Activated CD4-positive, CD25-positive, alpha-beta regulatory T cell (primary cell): ENCODE measurements around the gene KSR1.
"Not testable (repeated sequence)": the region's sequence is repeated elsewhere in the genome, so short reads cannot be mapped to it uniquely, and the experiment has no call there.

Experiments used
- DNase-seq, 4 experiments: peaks; one replicate each; lab custom pipeline; 2025; lab: John Stamatoyannopoulos, UW

The KSR1 gene

GRCh38 chr17:27609611-27610303 lies 153.5 kb downstream of the KSR1 start:
- DNase-seq: no peak

GRCh38 chr17:27610304-27610677 lies 154.0 kb downstream of the KSR1 start:
- no peak for DNase-seq

GRCh38 chr17:27612160-27612770 lies 156.0 kb downstream of the KSR1 start:
- no peak for DNase-seq

- DNase-seq: no peak
These were observed 157.2 kb downstream of the KSR1 start for GRCh38 chr17:27613433-27613832.

GRCh38 chr17:27615121-27615520 lies 158.9 kb downstream of the KSR1 start:
- no peak for DNase-seq

- no peak for DNase-seq
These were observed 160.2 kb downstream of the KSR1 start for GRCh38 chr17:27616414-27616813.

- no peak for DNase-seq
These were observed 162.2 kb downstream of the KSR1 start for GRCh38 chr17:27618417-27618816.

- no peak for DNase-seq
These were observed 164.5 kb downstream of the KSR1 start for GRCh38 chr17:27620721-27621120.

- no peak for DNase-seq
These were observed 165.3 kb downstream of the KSR1 start for GRCh38 chr17:27621536-27621935.

- no peak for DNase-seq
These were observed 165.8 kb downstream of the KSR1 start for GRCh38 chr17:27621942-27622559.

- no peak for DNase-seq
These were observed 166.7 kb downstream of the KSR1 start for GRCh38 chr17:27622986-27623385.

- no peak for DNase-seq
These were observed 167.4 kb downstream of the KSR1 start for GRCh38 chr17:27623614-27624013.

- DNase-seq: no peak
These were observed 168.3 kb downstream of the KSR1 start for GRCh38 chr17:27624539-27624938.

GRCh38 chr17:27625856-27626255 lies 169.6 kb downstream of the KSR1 start:
- no peak for DNase-seq

- no peak for DNase-seq
These were observed 171.3 kb downstream of the KSR1 start for GRCh38 chr17:27627514-27627913.

- no peak for DNase-seq
These were observed 172.1 kb downstream of the KSR1 start for GRCh38 chr17:27628376-27628775.

GRCh38 chr17:27629260-27629659 lies 173.0 kb downstream of the KSR1 start:
- DNase-seq: not testable (repeated sequence)

- peak in 2 of 4 experiments; percentile 7 to 12 for DNase-seq
These were observed 174.6 kb downstream of the KSR1 start, which contains the start of gene LGALS9 for GRCh38 chr17:27630607-27631410. LGALS9 (plus strand) TSS chr17:27631188; CDS start chr17:27631266, 78 bp downstream.

- DNase-seq: no peak
These were observed 175.1 kb downstream of the KSR1 start for GRCh38 chr17:27631411-27631760.

- no peak for DNase-seq
These were observed 175.9 kb downstream of the KSR1 start for GRCh38 chr17:27631897-27632725.

- not testable (repeated sequence) for DNase-seq
These were observed 176.5 kb downstream of the KSR1 start for GRCh38 chr17:27632766-27633165.
